ENCODE data around the gene GFPT1. TPM values are rescaled to one million over a fixed set of nuclear protein-coding genes. Genes with fewer than 3 reads are reported as not detected.

GFPT1 gene
- total RNA-seq, 4 donors from 2014 or later = 56.7 to 125 (median 71.3) TPM

DNA sequence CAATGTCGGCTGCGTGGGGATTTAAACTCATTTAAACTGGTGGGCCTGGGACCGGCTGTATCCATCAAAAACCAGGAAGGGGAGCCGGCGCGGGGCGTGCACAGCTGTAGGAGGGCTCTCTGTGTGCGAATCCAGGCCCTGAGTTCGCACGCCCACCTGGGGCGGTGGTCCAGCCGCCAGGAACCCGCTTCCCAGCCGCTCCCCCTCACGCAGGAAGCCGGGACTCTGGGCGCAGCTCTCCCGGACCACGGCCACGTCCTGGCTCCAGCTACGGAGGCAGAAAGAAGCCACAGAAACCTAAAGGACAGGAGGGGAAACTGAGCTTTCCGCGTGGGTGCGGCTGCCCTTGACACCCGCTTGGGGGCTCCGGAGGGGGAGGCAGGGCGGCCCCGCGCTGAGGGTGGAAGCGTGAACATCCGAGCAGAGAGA is 80.6 kb downstream of the GFPT1 start:
- Histone ChIP-seq H3K4me1 (peaks cover 15 to 38% of the 10 kb centered on the region in 2 donors), H3K9me3 (no peaks in the 10 kb centered on the region)
- intact Hi-C loops (cut with DNase I) = loop anchor here (5.0 to 10.0 kb wide), 3 partner anchors 142 to 294 kb away; partner anchors contain the start of gene ANTXR1

DNA sequence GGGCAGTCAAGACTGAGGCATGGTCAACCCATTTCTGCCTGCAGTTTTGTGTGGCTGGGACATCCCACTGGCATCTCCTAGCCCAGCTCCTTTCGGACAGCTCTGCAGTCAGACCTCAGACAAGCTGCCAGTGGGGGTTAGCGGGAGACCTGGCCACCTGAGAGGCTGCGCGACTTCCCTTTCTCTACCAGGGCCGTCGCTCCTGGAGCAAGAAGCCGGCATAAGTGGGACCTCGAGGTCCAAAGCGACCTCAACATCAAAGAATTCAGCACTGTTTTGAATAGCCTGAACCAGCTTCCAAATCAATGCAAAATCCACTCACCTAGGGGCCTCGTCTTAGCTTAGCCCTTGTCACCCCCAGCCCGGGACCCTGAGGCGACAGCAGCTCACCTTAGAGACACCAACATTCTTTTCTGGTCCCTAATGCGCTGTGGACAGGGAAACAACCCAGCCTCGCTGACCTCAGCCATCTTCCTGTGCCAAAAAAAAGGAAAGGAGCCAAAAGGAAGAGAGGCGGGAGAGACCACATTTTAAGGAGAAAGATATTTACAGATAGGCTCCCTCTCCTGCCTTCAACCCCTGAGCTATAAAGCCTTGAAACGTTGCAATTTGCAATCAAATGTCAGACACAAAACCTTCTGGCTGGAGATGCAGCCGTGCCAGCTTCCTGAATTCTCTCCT is 81.2 kb downstream of the GFPT1 start:
- peak in 1 of 2 donors; percentile 22 for DNase-seq
- H3K27ac ChIP-seq = peak overlapping the region in 2 of 3 donors; percentile 46 to 55
- H3K9me3 ChIP-seq = no peaks in the 10 kb centered on the region
- H3K27me3 ChIP-seq = no peaks in the 10 kb centered on the region
- intact Hi-C loops (cut with DNase I) = loop anchor here (5.0 to 10.0 kb wide), 3 partner anchors 141 to 294 kb away; partner anchors contain the start of gene ANTXR1
- H3K4me3 ChIP-seq (replicated peaks in 1 of 3) = peak overlapping the region in 2 of 3 donors; percentile 35 to 57
- TF ChIP-seq, protein P1, sequence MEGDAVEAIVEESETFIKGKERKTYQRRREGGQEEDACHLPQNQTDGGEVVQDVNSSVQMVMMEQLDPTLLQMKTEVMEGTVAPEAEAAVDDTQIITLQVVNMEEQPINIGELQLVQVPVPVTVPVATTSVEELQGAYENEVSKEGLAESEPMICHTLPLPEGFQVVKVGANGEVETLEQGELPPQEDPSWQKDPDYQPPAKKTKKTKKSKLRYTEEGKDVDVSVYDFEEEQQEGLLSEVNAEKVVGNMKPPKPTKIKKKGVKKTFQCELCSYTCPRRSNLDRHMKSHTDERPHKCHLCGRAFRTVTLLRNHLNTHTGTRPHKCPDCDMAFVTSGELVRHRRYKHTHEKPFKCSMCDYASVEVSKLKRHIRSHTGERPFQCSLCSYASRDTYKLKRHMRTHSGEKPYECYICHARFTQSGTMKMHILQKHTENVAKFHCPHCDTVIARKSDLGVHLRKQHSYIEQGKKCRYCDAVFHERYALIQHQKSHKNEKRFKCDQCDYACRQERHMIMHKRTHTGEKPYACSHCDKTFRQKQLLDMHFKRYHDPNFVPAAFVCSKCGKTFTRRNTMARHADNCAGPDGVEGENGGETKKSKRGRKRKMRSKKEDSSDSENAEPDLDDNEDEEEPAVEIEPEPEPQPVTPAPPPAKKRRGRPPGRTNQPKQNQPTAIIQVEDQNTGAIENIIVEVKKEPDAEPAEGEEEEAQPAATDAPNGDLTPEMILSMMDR (IDR thresholded peaks at IDR 0.05) = no peak
- TF ChIP-seq POLR2A (IDR thresholded peaks at IDR 0.05) = no peak
- no peaks in the 10 kb centered on the region for H3K36me3 ChIP-seq
- WGBS, 2 donors = 52 to 61% methylated on average over 17 of the region's 17 CpGs
- H3K4me1 ChIP-seq = peaks cover 15 to 38% of the 10 kb centered on the region in 2 donors

More for the DNA sequence above, 80.6 kb downstream of the GFPT1 start:
- peak overlapping the region; percentile 42 to 55 (median 46) for H3K27ac ChIP-seq
- no peaks in the 10 kb centered on the region for H3K36me3 ChIP-seq
- H3K27me3 ChIP-seq = no peaks in the 10 kb centered on the region
- peak overlapping the region; percentile 35 to 71 (median 57) for H3K4me3 ChIP-seq (replicated peaks in 1 of 3)
- peak in 1 of 2 donors; percentile 8 for DNase-seq
- WGBS, 2 donors = 1 to 13% methylated on average over 12 to 30 of the region's 31 CpGs
- no peak for TF ChIP-seq POLR2A (IDR thresholded peaks at IDR 0.05)
- TF ChIP-seq, protein P1 (IDR thresholded peaks at IDR 0.05) = no peak

DNA sequence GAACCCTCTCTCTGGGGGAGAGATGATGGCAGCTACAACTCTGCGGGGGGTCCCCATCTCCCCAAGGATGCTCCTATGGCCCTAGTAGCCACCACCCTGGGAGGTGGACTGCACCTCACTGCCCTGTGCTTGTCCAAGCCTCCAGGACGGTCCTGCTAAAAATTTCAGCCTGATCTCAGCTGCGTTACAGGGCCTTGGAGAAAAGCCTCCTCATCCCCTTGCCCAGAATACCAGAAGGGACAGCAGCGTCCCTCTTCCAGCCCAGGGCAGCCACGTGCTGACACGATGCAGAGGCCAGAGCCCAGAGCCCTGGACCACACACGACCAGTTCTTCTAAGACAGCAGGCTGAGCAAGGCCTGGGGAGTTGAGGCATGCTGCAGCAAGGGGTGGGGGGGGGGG is 81.9 kb downstream of the GFPT1 start:
- no peak for DNase-seq
- intact Hi-C loops (cut with DNase I) = loop anchor here (5.0 to 10.0 kb wide), 3 partner anchors 140 to 293 kb away; partner anchors contain the start of gene ANTXR1
- Histone ChIP-seq H3K9me3 (no peaks in the 10 kb centered on the region), H3K27me3 (no peaks in the 10 kb centered on the region), H3K4me1 (peaks cover 10 to 33% of the 10 kb centered on the region in 2 donors), H3K4me3 (replicated peaks in 1 of 3) (no peak overlapping the region), H3K27ac (no peak overlapping the region), H3K36me3 (no peaks in the 10 kb centered on the region)
- TF ChIP-seq, protein P1 (IDR thresholded peaks at IDR 0.05) = no peak
- TF ChIP-seq POLR2A (IDR thresholded peaks at IDR 0.05) = no peak
- 79 to 84% methylated on average over 7 of the region's 7 CpGs for WGBS, 2 donors

DNA sequence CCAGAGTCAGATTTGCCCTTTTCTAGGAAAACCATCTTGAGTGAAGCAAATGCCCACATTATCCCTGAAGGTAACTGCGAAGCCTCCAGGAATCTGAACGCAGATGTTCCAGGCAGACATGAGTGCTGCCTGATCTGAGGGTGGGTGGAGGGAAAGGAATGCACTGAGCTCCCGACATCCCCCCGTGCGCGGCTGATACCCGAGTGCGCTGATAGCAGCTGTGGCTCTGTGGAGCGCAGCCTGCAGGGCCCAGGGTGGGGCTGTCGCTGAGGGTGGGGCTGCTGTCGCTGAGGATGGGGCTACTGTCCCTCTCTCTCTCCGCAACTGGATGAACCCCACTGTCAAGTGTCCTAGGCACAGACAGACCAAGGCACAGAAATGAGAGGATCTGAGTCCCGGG is 82.4 kb downstream of the GFPT1 start:
- intact Hi-C loops (cut with DNase I) = loop anchor here (5.0 to 10.0 kb wide), 3 partner anchors 140 to 292 kb away; partner anchors contain the start of gene ANTXR1
- Histone ChIP-seq H3K4me1 (peaks cover 5 to 28% of the 10 kb centered on the region in 2 donors), H3K4me3 (replicated peaks in 1 of 3) (no peak overlapping the region), H3K27ac (no peak overlapping the region), H3K9me3 (no peaks in the 10 kb centered on the region), H3K36me3 (no peaks in the 10 kb centered on the region), H3K27me3 (no peaks in the 10 kb centered on the region)
- no peak for DNase-seq
- WGBS, 2 donors = 78 to 95% methylated on average over 3 to 13 of the region's 13 CpGs
- TF ChIP-seq, protein P1 (IDR thresholded peaks at IDR 0.05) = no peak
- no peak for TF ChIP-seq POLR2A (IDR thresholded peaks at IDR 0.05)

DNA sequence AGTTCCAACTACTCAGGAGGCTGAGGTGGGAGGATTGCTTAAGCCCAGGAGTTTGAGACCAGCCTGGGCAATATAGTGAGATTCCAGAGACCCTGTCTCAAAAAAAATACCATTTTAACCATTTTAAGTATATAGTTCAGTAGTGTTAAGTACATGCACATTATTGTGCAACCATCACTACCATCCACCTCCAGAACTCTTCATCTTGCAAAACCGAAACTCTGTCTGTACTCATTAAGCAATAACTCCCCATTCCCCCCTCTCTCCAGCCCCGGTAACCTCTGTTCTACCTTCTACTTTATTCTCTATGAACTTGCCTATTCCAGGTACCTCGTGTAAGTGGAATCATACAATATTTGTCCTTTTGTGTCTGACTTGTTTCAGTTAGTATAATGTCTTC is 86.4 kb downstream of the GFPT1 start:
- Histone ChIP-seq H3K27ac (no peak overlapping the region), H3K4me1 (peaks cover 0 to 1% of the 10 kb centered on the region in 2 donors), H3K27me3 (no peaks in the 10 kb centered on the region), H3K9me3 (no peaks in the 10 kb centered on the region), H3K36me3 (no peaks in the 10 kb centered on the region), H3K4me3 (replicated peaks in 1 of 3) (no peak overlapping the region)
- no peak for TF ChIP-seq POLR2A (IDR thresholded peaks at IDR 0.05)
- TF ChIP-seq, protein P1 (IDR thresholded peaks at IDR 0.05) = no peak
- 89 to 94% methylated on average over 3 of the region's 3 CpGs for WGBS, 2 donors
- intact Hi-C loops (cut with DNase I) = loop anchor here (10.0 kb wide), 1 partner anchor 136 kb away; no protein-coding TSS in a partner anchor
- DNase-seq = no peak
